Heart left ventricle (tissue), 16 donors: ENCODE data around the gene BCAS1. TPM values are rescaled to one million over a fixed set of nuclear protein-coding genes. Genes with fewer than 3 reads are reported as not detected.

Experiments
- ATAC-seq, 4 donors: fragments of 200-7000 bp; cut with Tn5 transposase; one replicate each; pipeline ENCODE4 v1.9.1; 2020 to 2022; ENCODE audit warnings: moderate library complexity in 4 of 4, mild to moderate bottlenecking in 3 of 4, moderate number of reproducible peaks in 1 of 4
- DNase-seq, 5 donors: peaks; one replicate each; pipeline ENCODE4 v3.0.0-alpha.2; 2020
- H3K27ac ChIP-seq, 12 donors: fragments of 200-600 bp; sonication (generic) in 4 of 12; one replicate each; pipeline versions ENCODE4 v1.5.0 to v1.8.0; 2016 to 2022; ENCODE audit warnings: mild to moderate bottlenecking in 2 of 12
- H3K27me3 ChIP-seq, 9 donors: fragments of 200-600 bp; sonication (generic) in 2 of 9; one replicate each; pipeline versions ENCODE4 v1.5.1 to v1.8.0; 2016 to 2022; ENCODE audit warnings: mild to moderate bottlenecking in 3 of 9
- H3K36me3 ChIP-seq, 9 donors: fragments of 200-600 bp; sonication (generic) in 2 of 9; one replicate each; pipeline versions ENCODE4 v1.5.0 to v1.8.0; 2018 to 2022; ENCODE audit warnings: mild to moderate bottlenecking in 2 of 9
- H3K4me1 ChIP-seq, 12 donors: fragments of 200-600 bp; sonication (generic) in 4 of 12; one replicate each; pipeline versions ENCODE4 v1.5.0 to v1.8.0; 2016 to 2022; ENCODE audit warnings: mild to moderate bottlenecking in 3 of 12
- H3K4me3 ChIP-seq, 12 donors: fragments of 200-600 bp; sonication (generic) in 4 of 12; one replicate each; pipeline versions ENCODE4 v1.5.0 to v1.8.0; 2017 to 2022; ENCODE audit warnings: mild to moderate bottlenecking in 9 of 12, moderate library complexity in 4 of 12
- H3K9me3 ChIP-seq, 12 donors: fragments of 200-600 bp; sonication (generic) in 4 of 12; one replicate each; pipeline versions ENCODE4 v1.5.0 to v1.8.0; 2016 to 2022; ENCODE audit warnings: mild to moderate bottlenecking in 1 of 12
- POLR2A ChIP-seq, 2 donors: fragments of 450-650 bp; IDR thresholded peaks; one replicate each; pipeline ENCODE4 v1.6.1; 2017; ENCODE audit warnings: antibody characterized with exemption in 2 of 2, mild to moderate bottlenecking in 2 of 2, moderate library complexity in 2 of 2
- WGBS, 4 donors: extraction: QIAGEN DNeasy Blood & Tissue Kit in 2 of 4; methylation state at CpG; one replicate each; pipeline versions ENCODE4 v1.1.5 to v1.1.7; 2013 to 2018; 5-methylcytosine and 5-hydroxymethylcytosine counted together
- intact Hi-C, 10 donors: fragments of 100-400 bp; cut with DNase I; formaldehyde crosslinking; loops; one replicate each; pipeline versions ENCODE4 v1.11.1 to v1.14.2; 2022
- polyA plus RNA-seq, 2 donors: library from polyadenylated mRNA; stranded (reverse); fragments of 200-250 nt; gene quantifications; one replicate each; pipeline ENCODE4 v1.2.3, GENCODE V29; 2013
- total RNA-seq, 9 donors: library from RNA; depleted of rRNA in 2 of 9; stranded (reverse); fragments of >200 nt in 2 of 9; fragmentation: NEBNext Ultra II Directional in 3 of 9; extraction: Animal tissue kit (Norgen Biotek cat#: 25700) in 3 of 9; gene quantifications; one replicate each; pipeline versions ENCODE4 v1.1.0 to v1.2.4, GENCODE V29; 2016 to 2023
- TF ChIP-seq, protein P1 (sequence below), 12 donors: fragments of 200-600 bp; sonication (generic) in 4 of 12; IDR thresholded peaks; one replicate each; pipeline versions ENCODE4 v1.5.0 to v1.8.0; 2018 to 2022; ENCODE audit warnings: antibody characterized with exemption in 12 of 12, mild to moderate bottlenecking in 5 of 12
- donor health status: ischemic (EF 13 %, LVEDD 7.1; RV severe dilation, severe dysfunction).
- donor health status: healthy with polysubstance abuse.
- donor health status: DM: no; HTN: yes; CAD: no.
- donor health status: DM: no; HTN: no; CAD: no.
- donor health status: ischemic (EF 25% LVEDD 6.9; RV normal size, moderate dysfunction).
- donor health status: ischemic (EF 25% LVEDD 5.7; RV mildly dilated, moderate dysfunction).
- donor health status: healthy.
- donor health status: DM: yes; HTN: yes; CAD: no.
- donor health status: ischemic (EF 35%, LVEDD 5.7; RV mildly dilated, moderate dysfunction).
- donor health status: nonischemic (EF 11% LVEDD 7.7; RV severe dilation, severe dysfunction).
- donor health status: DM: yes; HTN: yes; CAD: no.
- donor health status: PGD.
- donor health status: ischemic (EF 29% LVEDD 5.4; RV normal size, mild dysfunction).
- donor health status: nonischemic (EF 23%, LVEDD 6.1; RV moderate dilation, normal function).

BCAS1 gene
- total and polyA plus RNA-seq, 11 donors: not detected

DNA sequence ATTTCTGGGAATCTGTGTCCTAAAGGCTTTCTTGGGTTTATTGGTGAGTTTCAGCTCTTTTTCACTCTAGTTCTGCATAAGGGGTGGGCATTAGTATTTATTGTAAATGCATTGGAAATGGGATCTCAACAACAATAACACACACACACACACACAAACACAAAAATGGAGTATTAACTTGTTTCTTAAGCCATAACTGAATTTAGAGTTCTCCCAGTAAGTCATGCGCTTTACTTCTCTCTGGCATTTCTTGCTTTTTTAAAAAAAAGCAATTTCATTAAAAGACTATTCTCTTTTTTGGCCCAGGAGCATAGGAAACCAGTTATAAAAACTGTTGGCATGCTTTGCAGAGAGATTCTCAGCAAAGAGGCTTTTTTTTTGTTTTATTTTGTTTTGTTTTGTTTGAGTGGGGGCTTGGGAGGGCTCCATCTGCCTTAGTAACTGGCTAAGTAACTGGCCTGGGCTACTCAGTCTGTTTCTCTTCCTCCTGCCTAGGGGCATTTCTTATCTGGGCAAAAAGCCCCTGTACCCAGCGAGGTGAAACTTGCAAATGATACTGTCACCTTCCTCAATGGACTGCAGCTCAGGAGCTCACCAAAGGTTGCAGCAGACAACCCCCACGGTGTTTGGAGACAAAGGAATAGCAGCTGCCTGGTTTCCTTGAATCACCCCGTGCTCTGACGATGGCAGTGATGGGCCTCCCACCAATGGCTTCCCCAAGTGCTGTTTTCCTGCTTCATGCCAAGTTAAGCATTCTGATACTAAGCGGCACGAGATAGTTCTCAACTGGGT is 128.5 kb downstream of the BCAS1 start:
- H3K27me3 ChIP-seq: no peaks in the 10 kb centered on the region
- H3K36me3 ChIP-seq: no peaks in the 10 kb centered on the region
- peak overlapping the region in 6 of 12 donors; percentile 52 to 91 (median 78) for H3K27ac ChIP-seq
- peaks cover 0 to 62% (median 30%) of the 10 kb centered on the region in 12 donors for H3K4me1 ChIP-seq
- 72 to 86% (median 76%) methylated on average over 7 of the region's 7 CpGs for WGBS, 4 donors
- H3K4me3 ChIP-seq: peak overlapping the region in 4 of 12 donors; percentile 13 to 31 (median 20)
- DNase-seq: no peak
- intact Hi-C loops: loop anchor here in 8 of 10 donors (2.0 to 10.0 kb wide), 8 partner anchors 70 to 1627 kb away; no protein-coding TSS in a partner anchor
- no peak for ATAC-seq
- no peak for TF ChIP-seq POLR2A (IDR thresholded peaks at IDR 0.05)
- TF ChIP-seq, protein P1, sequence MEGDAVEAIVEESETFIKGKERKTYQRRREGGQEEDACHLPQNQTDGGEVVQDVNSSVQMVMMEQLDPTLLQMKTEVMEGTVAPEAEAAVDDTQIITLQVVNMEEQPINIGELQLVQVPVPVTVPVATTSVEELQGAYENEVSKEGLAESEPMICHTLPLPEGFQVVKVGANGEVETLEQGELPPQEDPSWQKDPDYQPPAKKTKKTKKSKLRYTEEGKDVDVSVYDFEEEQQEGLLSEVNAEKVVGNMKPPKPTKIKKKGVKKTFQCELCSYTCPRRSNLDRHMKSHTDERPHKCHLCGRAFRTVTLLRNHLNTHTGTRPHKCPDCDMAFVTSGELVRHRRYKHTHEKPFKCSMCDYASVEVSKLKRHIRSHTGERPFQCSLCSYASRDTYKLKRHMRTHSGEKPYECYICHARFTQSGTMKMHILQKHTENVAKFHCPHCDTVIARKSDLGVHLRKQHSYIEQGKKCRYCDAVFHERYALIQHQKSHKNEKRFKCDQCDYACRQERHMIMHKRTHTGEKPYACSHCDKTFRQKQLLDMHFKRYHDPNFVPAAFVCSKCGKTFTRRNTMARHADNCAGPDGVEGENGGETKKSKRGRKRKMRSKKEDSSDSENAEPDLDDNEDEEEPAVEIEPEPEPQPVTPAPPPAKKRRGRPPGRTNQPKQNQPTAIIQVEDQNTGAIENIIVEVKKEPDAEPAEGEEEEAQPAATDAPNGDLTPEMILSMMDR (IDR thresholded peaks at IDR 0.05): no peak
- H3K9me3 ChIP-seq: no peaks in the 10 kb centered on the region

DNA sequence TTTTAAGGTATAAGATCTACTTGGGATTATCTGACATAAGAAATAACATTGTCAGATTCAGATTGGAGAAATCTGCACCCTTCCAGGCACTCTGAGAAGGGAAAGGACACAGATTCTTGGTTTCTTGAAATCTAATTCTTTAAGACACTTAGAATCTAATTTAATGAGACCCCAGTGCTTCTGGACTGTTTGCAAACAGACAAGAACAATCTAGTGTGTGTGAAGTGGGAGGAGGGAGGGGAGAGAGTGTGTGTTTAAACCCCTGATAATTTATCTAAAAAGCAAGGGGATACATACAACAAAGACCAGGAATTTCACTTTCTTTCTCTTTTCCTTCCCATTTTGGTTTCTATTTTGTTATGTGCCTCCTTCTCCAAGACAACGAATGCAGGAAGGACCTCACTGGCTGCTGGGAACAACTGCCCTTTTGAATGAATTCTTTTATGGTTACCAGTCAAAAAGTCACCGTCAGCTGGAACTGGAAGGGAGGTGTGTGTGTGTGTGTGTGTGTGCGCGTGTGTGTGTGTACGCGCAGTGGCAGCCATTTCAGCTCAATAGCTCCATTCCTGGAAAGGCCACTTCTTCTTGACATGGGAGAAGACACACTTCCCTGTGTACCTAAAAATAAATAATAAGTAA is 129.4 kb downstream of the BCAS1 start:
- no peak for TF ChIP-seq POLR2A (IDR thresholded peaks at IDR 0.05)
- TF ChIP-seq, protein P1 (IDR thresholded peaks at IDR 0.05): no peak
- WGBS, 4 donors: 41 to 59% (median 47%) methylated on average over 6 of the region's 6 CpGs
- ATAC-seq (peak in 2 of 4 donors; percentile 12 to 55), DNase-seq (peak in 1 of 5 donors; percentile 52)
- H3K4me1 ChIP-seq: peaks cover 0 to 64% (median 30%) of the 10 kb centered on the region in 12 donors
- no peaks in the 10 kb centered on the region for H3K9me3 ChIP-seq
- no peaks in the 10 kb centered on the region for H3K27me3 ChIP-seq
- peak overlapping the region in 7 of 12 donors; percentile 13 to 31 (median 25) for H3K4me3 ChIP-seq
- intact Hi-C loops: loop anchor here in 8 of 10 donors (1.0 to 10.0 kb wide), 10 partner anchors 26 to 1626 kb away; no protein-coding TSS in a partner anchor
- peak overlapping the region in 11 of 12 donors; percentile 26 to 91 (median 76) for H3K27ac ChIP-seq
- no peaks in the 10 kb centered on the region for H3K36me3 ChIP-seq

DNA sequence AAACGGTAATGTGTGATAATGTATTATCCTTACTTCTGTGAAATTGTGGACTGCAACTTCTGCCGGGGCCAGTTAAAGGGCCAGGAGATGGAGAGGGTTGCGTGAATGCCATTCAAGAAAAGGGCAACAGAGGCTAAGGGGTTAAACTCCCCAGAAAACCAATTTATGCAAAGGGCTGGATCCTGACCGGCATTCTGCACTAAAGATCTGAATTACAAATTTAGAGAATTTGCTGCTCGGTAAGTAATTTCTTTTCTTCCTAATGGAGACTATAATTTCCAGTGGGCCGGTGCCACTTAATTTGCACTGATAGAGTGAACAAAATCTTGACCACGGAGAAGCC is 130.1 kb downstream of the BCAS1 start:
- WGBS, 4 donors: 45 to 50% (median 46%) methylated on average over 7 of the region's 7 CpGs

More for the DNA sequence above, 130.1 kb downstream of the BCAS1 start:
- Histone ChIP-seq H3K9me3 (no peaks in the 10 kb centered on the region), H3K36me3 (no peaks in the 10 kb centered on the region), H3K4me3 (peak overlapping the region in 6 of 12 donors; percentile 13 to 31 (median 20)), H3K27ac (peak overlapping the region in 11 of 12 donors; percentile 26 to 91 (median 77)), H3K27me3 (no peaks in the 10 kb centered on the region), H3K4me1 (peaks cover 0 to 70% (median 31%) of the 10 kb centered on the region in 12 donors)
- ATAC-seq: no peak
- TF ChIP-seq POLR2A (IDR thresholded peaks at IDR 0.05): no peak
- TF ChIP-seq, protein P1 (IDR thresholded peaks at IDR 0.05): no peak
- DNase-seq: no peak
- intact Hi-C loops: loop anchor here in 8 of 10 donors (1.0 to 10.0 kb wide), 10 partner anchors 25 to 1626 kb away; no protein-coding TSS in a partner anchor
